ENCODE measurements around the gene TAL1.
A peak's percentile ranks its signal among the peaks of the same experiment; 100 is the strongest.

Gene TAL1

GRCh38 chr1:47235806-47236205, 3.8 kb upstream of the TAL1 start:
- no peak for DNase-seq (ENCODE audit: low read depth in 2 of 2)
- no peak overlapping the region for H3K4me3 ChIP-seq (replicated peaks in 1 of 2; ENCODE audit: low read depth in 2 of 2, low read length in 2 of 2)
- no peak for TF ChIP-seq CTCF (IDR thresholded peaks at IDR 0.05; ENCODE audit: low read depth, low read length)

- no peak for DNase-seq (ENCODE audit: low read depth in 2 of 2)
- TF ChIP-seq CTCF (IDR thresholded peaks at IDR 0.05; ENCODE audit: low read depth, low read length), result no peak
- H3K4me3 ChIP-seq (replicated peaks in 1 of 2; ENCODE audit: low read depth in 2 of 2, low read length in 2 of 2), result no peak overlapping the region
Observed at GRCh38 chr1:47235241-47235681, 3.2 kb upstream of the TAL1 start.

GRCh38 chr1:47233186-47233585, 1.2 kb upstream of the TAL1 start:
- no peak overlapping the region for H3K4me3 ChIP-seq (replicated peaks in 1 of 2; ENCODE audit: low read depth in 2 of 2, low read length in 2 of 2)
- no peak for TF ChIP-seq CTCF (IDR thresholded peaks at IDR 0.05; ENCODE audit: low read depth, low read length)
- DNase-seq (ENCODE audit: low read depth in 2 of 2), result no peak

GRCh38 chr1:47231301-47232186, 481 bp downstream of the TAL1 start:
- peak; percentile 44 to 56 for DNase-seq (ENCODE audit: low read depth in 2 of 2)
- peak overlapping the region; percentile 18 to 23 for H3K4me3 ChIP-seq (replicated peaks in 1 of 2; ENCODE audit: low read depth in 2 of 2, low read length in 2 of 2)
- TF ChIP-seq CTCF (IDR thresholded peaks at IDR 0.05; ENCODE audit: low read depth, low read length), result no peak

- DNase-seq (ENCODE audit: low read depth in 2 of 2), result no peak
- no peak for TF ChIP-seq CTCF (IDR thresholded peaks at IDR 0.05; ENCODE audit: low read depth, low read length)
- H3K4me3 ChIP-seq (replicated peaks in 1 of 2; ENCODE audit: low read depth in 2 of 2, low read length in 2 of 2), result no peak overlapping the region
Observed at GRCh38 chr1:47230692-47231300, 1.2 kb downstream of the TAL1 start.

- no peak overlapping the region for H3K4me3 ChIP-seq (replicated peaks in 1 of 2; ENCODE audit: low read depth in 2 of 2, low read length in 2 of 2)
- peak in 1 of 2 donors; percentile 10 for DNase-seq (ENCODE audit: low read depth in 2 of 2)
- TF ChIP-seq CTCF (IDR thresholded peaks at IDR 0.05; ENCODE audit: low read depth, low read length), result no peak
Observed at GRCh38 chr1:47229886-47230691, 1.9 kb downstream of the TAL1 start.
